RPMI7951 (cell line): ENCODE measurements around the gene IP6K2. TPM values are rescaled to one million over a fixed set of nuclear protein-coding genes. Genes with fewer than 3 reads are reported as not detected.
A peak's percentile ranks its signal among the peaks of the same experiment; 100 is the strongest.

Experiments used
- DNase-seq: peaks from one replicate; pipeline ENCODE4 v3.0.0-alpha.2; 2012; ENCODE audit warnings: low read depth
- total RNA-seq: library from RNA; depleted of rRNA; stranded (reverse); fragments of >200 nt; shearing (Covaris generic); gene quantifications from 2 replicates; pipeline ENCODE4 v1.2.3, GENCODE V29; 2014

IP6K2 gene
- total RNA-seq, 1 experiment from 2014 or later = 72.0 TPM

GRCh38 chr3:48689384-48689783, 27.6 kb downstream of the IP6K2 start:
- no peak for DNase-seq

DNA sequence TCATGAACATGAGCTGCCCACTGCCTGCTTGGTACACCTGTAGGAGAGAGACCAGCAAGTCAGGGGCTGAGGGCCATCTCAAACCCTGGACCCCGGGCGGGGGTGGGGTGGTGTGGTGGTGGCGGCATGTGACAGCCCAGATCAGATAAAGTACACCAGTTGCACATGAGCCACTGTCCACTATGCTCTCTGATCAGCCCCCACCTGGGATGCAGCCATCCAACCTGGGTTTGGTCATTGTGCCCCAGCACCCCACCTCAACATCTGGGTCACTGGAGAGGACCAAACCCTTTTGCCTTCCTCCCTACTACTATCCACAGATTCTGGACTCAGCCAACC, 28.3 kb downstream of the IP6K2 start:
- DNase-seq = no peak

- no peak for DNase-seq
These were observed 28.8 kb downstream of the IP6K2 start for GRCh38 chr3:48688032-48688736.

DNA sequence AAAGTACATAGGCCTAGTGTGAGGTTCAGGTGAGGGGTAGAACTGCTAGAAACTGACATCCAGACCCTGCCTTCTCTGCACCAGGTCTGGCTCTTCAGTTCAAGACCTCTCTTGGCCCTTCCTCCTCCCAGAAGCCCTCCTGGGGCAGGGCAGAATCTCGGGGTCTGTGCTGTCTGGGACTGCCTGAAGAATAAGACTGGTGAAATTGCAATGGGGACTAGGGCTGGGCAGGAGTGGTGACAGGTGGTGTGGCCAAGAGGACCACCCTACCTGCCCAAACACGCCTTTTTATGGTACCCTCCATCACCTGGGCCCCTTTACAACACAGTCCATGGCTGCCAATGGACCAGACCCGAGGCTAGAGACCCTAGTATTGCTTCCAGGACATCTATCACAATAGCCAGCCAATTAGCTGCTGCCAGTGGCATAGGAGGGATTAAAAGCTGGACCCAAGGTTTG, 29.8 kb downstream of the IP6K2 start:
- DNase-seq = no peak

GRCh38 chr3:48686538-48687219, 30.3 kb downstream of the IP6K2 start:
- no peak for DNase-seq

GRCh38 chr3:48685603-48686511, 31.2 kb downstream of the IP6K2 start, which contains the start of gene NCKIPSD:
Gene NCKIPSD, minus strand, starts transcription at chr3:48685915. Its CDS starts 108 bp downstream, at chr3:48685807.
- peak; percentile 80 for DNase-seq

DNA sequence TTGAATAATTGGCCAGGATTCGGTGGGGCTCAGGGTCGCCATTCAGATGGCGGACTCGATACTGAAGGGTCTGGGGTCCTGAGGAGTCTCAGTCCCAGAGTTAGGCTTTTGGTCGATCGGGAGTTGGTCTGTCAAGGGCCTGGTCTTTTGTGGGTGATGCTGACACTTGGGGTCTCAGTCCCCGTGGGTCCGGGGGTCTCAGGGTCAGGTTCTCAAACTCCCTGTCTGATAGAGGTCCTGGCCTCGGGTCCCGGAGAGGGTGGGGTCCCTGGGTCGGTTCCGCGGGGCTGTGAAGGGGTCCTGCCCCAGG, 31.8 kb downstream of the IP6K2 start:
- no peak for DNase-seq

- DNase-seq = peak; percentile 43
These were observed 32.4 kb downstream of the IP6K2 start for GRCh38 chr3:48684480-48685143.

GRCh38 chr3:48684054-48684349, 33.0 kb downstream of the IP6K2 start:
- DNase-seq = no peak

- no peak for DNase-seq
These were observed 34.2 kb downstream of the IP6K2 start for GRCh38 chr3:48682786-48683185.

GRCh38 chr3:48681974-48682610, 34.9 kb downstream of the IP6K2 start:
- DNase-seq = no peak

- no peak for DNase-seq
These were observed 35.5 kb downstream of the IP6K2 start for GRCh38 chr3:48681541-48681880.

DNA sequence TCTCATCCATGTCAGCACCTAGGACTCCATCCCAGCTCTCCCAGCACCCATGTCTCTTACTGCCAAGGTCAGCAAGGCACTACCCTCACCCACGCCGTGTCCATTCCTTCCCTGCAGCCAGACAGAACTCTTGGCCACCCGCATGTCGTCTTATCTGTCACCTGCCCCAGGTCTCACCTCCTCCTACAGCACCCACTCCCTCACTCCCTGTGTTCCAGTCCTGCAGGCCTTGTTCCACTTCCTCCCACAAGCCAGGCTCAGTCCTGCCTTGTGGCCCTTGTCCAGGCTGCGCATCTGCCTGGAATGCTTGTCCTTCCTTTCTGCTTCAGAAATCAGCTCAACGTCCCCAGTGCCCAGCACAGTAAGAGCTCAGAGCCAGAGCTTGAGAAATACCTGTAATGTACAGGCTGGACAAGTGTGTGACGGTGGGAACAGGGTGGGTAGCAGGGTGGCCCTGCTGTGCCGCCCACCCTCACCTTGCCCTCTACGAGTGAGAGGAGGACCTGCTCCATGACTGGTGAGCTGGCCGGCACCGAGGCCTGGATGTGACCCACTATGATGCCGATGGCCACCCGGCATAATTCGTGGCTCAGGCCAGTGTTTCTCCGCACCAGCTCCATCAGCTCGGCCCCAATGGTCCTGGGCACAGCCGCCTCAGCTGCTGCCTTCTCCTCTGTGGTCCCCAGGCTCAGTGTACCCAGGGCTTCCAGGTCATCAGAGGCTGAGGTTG, 36.0 kb downstream of the IP6K2 start:
- no peak for DNase-seq

DNA sequence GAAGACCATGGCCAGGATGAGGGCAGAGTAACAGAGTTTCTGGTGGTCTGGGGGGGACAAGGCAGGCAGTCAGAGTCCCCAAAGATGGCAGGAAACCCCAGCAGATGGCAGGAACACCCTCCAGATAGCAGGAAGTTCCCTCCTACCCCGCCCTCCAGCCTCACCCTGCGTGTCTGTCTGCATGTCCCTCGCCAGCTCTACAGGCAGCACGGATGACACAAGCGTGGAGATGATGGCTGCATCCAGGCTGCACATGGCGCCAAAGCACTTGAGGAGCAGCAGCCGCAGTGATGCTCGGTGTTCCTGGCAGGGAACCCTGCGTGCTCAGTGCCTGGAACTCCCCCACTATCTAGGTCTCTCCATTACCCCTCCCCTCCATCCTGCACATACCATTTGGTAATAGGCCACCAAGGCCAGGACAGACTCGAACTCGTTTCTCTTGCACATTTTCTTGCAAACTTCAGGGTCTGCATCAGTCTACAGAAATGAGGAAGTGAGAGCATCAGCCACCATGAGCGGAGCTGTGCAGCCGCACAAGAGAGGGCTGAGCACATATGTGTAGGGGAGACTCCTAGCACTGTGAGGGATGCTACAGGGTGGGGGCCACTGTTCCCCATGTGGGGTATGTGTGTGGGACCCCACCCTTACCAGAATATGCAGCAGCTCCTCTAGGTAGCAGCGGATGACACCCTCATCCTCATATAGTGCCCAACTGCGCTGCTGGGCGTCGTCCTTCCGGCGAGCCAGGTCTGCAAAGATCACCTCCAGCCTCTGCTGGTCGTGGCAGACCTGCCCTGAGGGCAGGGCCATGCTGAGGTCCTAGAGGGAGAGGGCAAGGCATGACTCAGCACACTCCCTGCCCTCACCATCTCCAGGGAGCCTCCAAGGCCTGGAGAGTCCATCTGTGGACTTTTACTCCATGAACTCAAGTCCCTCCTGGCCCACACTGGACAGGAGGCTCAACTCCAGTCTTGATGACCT, 37.3 kb downstream of the IP6K2 start:
- DNase-seq = peak; percentile 37

- DNase-seq = no peak
These were observed 38.2 kb downstream of the IP6K2 start for GRCh38 chr3:48678566-48679380.

DNA sequence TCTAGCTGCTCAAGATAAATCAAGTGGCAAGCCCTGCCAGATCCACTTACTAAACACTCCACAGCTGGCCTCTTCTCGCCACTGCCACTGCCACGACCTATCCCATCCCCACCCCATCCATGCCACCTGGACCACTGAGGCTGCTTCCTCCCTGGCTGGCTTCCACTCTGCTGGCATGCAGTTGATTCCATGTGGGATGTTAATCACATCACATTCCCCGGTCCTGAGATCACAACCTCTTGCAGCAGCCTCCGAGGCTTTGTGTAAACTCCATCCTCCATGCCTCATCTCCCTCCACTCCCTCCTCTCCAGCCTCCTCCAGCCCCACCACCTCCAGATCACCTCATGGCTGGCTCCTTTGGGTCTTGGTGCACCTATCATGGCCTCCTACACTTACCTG, 39.0 kb downstream of the IP6K2 start:
- no peak for DNase-seq

- no peak for DNase-seq
These were observed 42.5 kb downstream of the IP6K2 start for GRCh38 chr3:48674505-48674904.

DNA sequence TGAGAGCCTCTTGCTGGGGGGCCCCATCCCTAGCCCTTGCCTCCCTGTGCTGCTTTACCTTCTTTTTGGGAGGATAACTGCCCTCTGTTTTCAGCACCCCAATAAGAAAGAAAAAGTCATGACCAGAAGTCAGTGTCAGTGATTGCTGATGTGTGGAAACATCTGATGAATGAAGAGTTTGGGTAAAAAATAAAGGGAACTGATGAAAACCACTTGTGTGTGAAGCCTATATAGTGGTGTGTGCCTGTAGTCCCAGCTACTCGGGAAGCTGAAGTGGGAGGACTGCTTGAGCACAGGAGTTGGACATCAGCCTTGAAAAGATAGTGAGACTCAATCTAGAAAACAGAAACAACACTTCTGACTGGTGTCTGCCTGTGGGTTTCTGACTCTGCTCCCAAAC, 44.5 kb downstream of the IP6K2 start:
- no peak for DNase-seq

GRCh38 chr3:48664929-48665328, 52.1 kb downstream of the IP6K2 start:
- no peak for DNase-seq
